ENCODE results near the gene TMEM101.
"Not testable (repeated sequence)": the region's sequence is repeated elsewhere in the genome, so short reads cannot be mapped to it uniquely, and the experiment has no call there.

Gene TMEM101

GRCh38 chr17:44022246-44022645, 7.5 kb upstream of the TMEM101 start:
- H3K79me2 ChIP-seq (ENCODE audit: control insufficient read depth, low read length): no peaks in the 10 kb centered on the region
- H3K36me3 ChIP-seq (ENCODE audit: control insufficient read depth, low read length): no peaks in the 10 kb centered on the region; the same call in 1 of the 2 replicates

GRCh38 chr17:44021227-44021626, 6.5 kb upstream of the TMEM101 start:
- H3F3A ChIP-seq (ENCODE audit: control insufficient read depth, insufficient read depth); H3K9me2 ChIP-seq (replicated peaks; ENCODE audit: control insufficient read depth, low read length); H4K20me1 ChIP-seq (ENCODE audit: control insufficient read depth, insufficient read depth, low read depth, low read length); H3K9me3 ChIP-seq (ENCODE audit: control insufficient read depth, insufficient read depth, low read length); H3K4me2 ChIP-seq (ENCODE audit: low read length); H3K4me3 ChIP-seq (ENCODE audit: low read length); H3K36me3 ChIP-seq (ENCODE audit: control insufficient read depth, low read length); H3K27ac ChIP-seq (ENCODE audit: low read depth, low read length); H3K27me3 ChIP-seq (ENCODE audit: control insufficient read depth, low read length); H3K79me2 ChIP-seq (ENCODE audit: control insufficient read depth, low read length); H3K4me1 ChIP-seq (ENCODE audit: control insufficient read depth, low read length): not testable (repeated sequence)

More at GRCh38 chr17:44022246-44022645, 7.5 kb upstream of the TMEM101 start:
- no peak overlapping the region for H3K4me2 ChIP-seq (ENCODE audit: low read length)
- H3F3A ChIP-seq (ENCODE audit: control insufficient read depth, insufficient read depth): no peaks in the 10 kb centered on the region
- H3K4me3 ChIP-seq (ENCODE audit: low read length): no peak overlapping the region
- H3K27me3 ChIP-seq (ENCODE audit: control insufficient read depth, low read length): no peaks in the 10 kb centered on the region
- H4K20me1 ChIP-seq (ENCODE audit: control insufficient read depth, insufficient read depth, low read depth, low read length): no peaks in the 10 kb centered on the region
- H3K9me2 ChIP-seq (replicated peaks; ENCODE audit: control insufficient read depth, low read length): no peaks in the 10 kb centered on the region
- no peak for TF ChIP-seq CTCF (IDR thresholded peaks at IDR 0.05; ENCODE audit: low read depth, low read length, poor library complexity, severe bottlenecking)
- no peak for TF ChIP-seq EZH2phosphoT487 (IDR thresholded peaks at IDR 0.05; ENCODE audit: borderline replicate concordance, low read length)
- no peaks in the 10 kb centered on the region for H3K4me1 ChIP-seq (ENCODE audit: control insufficient read depth, low read length)
- no peak overlapping the region for H3K27ac ChIP-seq (ENCODE audit: low read depth, low read length)
- no peaks in the 10 kb centered on the region for H3K9me3 ChIP-seq (ENCODE audit: control insufficient read depth, insufficient read depth, low read length)

- Histone ChIP-seq H3F3A (ENCODE audit: control insufficient read depth, insufficient read depth) (no peaks in the 10 kb centered on the region), H3K79me2 (ENCODE audit: control insufficient read depth, low read length) (peaks cover 10% of the 10 kb centered on the region), H3K9me2 (replicated peaks; ENCODE audit: control insufficient read depth, low read length) (no peaks in the 10 kb centered on the region), H3K36me3 (ENCODE audit: control insufficient read depth, low read length) (peaks cover 6% of the 10 kb centered on the region), H3K27me3 (ENCODE audit: control insufficient read depth, low read length) (no peaks in the 10 kb centered on the region), H3K4me2 (ENCODE audit: low read length) (peak overlapping the region; percentile 94), H4K20me1 (ENCODE audit: control insufficient read depth, insufficient read depth, low read depth, low read length) (no peaks in the 10 kb centered on the region), H3K27ac (ENCODE audit: low read depth, low read length) (no peak overlapping the region), H3K4me3 (ENCODE audit: low read length) (peak overlapping the region; percentile 96), H3K9me3 (ENCODE audit: control insufficient read depth, insufficient read depth, low read length) (no peaks in the 10 kb centered on the region), H3K4me1 (ENCODE audit: control insufficient read depth, low read length) (peaks cover 10% of the 10 kb centered on the region)
- TF ChIP-seq EZH2phosphoT487 (IDR thresholded peaks at IDR 0.05; ENCODE audit: borderline replicate concordance, low read length) (no peak), CTCF (IDR thresholded peaks at IDR 0.05; ENCODE audit: low read depth, low read length, poor library complexity, severe bottlenecking) (no peak)
Observed at GRCh38 chr17:44014133-44014436, 678 bp downstream of the TMEM101 start.

- no peak overlapping the region for H3K4me2 ChIP-seq (ENCODE audit: low read length)
- TF ChIP-seq CTCF (IDR thresholded peaks at IDR 0.05; ENCODE audit: low read depth, low read length, poor library complexity, severe bottlenecking) (no peak), EZH2phosphoT487 (IDR thresholded peaks at IDR 0.05; ENCODE audit: borderline replicate concordance, low read length) (no peak)
- no peaks in the 10 kb centered on the region for H3K9me3 ChIP-seq (ENCODE audit: control insufficient read depth, insufficient read depth, low read length)
Observed at GRCh38 chr17:44012874-44013273, 1.9 kb downstream of the TMEM101 start.

More at GRCh38 chr17:44012874-44013273, 1.9 kb downstream of the TMEM101 start:
- Histone ChIP-seq H3K4me3 (ENCODE audit: low read length) (no peak overlapping the region), H3K27ac (ENCODE audit: low read depth, low read length) (no peak overlapping the region), H3K79me2 (ENCODE audit: control insufficient read depth, low read length) (peaks cover 10% of the 10 kb centered on the region), H3K4me1 (ENCODE audit: control insufficient read depth, low read length) (peaks cover 21% of the 10 kb centered on the region), H3K27me3 (ENCODE audit: control insufficient read depth, low read length) (no peaks in the 10 kb centered on the region), H3K9me2 (replicated peaks; ENCODE audit: control insufficient read depth, low read length) (no peaks in the 10 kb centered on the region), H3F3A (ENCODE audit: control insufficient read depth, insufficient read depth) (no peaks in the 10 kb centered on the region), H4K20me1 (ENCODE audit: control insufficient read depth, insufficient read depth, low read depth, low read length) (no peaks in the 10 kb centered on the region), H3K36me3 (ENCODE audit: control insufficient read depth, low read length) (peaks cover 6% of the 10 kb centered on the region)

All from DOHH2 (cell line).